Activated CD8-positive, alpha-beta T cell treated with anti-CD3 and anti-CD28 coated beads, Interleukin-2, amount 10 ng/mL, durations not matched to agents 7 days and 5 days (primary cell): ENCODE measurements around the gene CACNB4. TPM values are rescaled to one million over a fixed set of nuclear protein-coding genes. Genes with fewer than 3 reads are reported as not detected.

Experiments
- ATAC-seq: fragments of 150-1000 bp; cut with Tn5 transposase; one replicate; pipeline ENCODE4 v1.10.0; 2021; ENCODE audit warnings: moderate library complexity
- CTCF ChIA-PET: fragments of 350-600 bp; sonication (Branson Sonifier 250); formaldehyde crosslinking; loops from one replicate; lab custom pipeline; 2021; ENCODE audit warnings: antibody characterized with exemption; lab: Charles Lee
- POLR2A ChIA-PET: fragments of 350-600 bp; sonication (Branson Sonifier 250); formaldehyde crosslinking; loops from one replicate; lab custom pipeline; 2021; ENCODE audit warnings: antibody characterized with exemption; lab: Charles Lee
- DNase-seq: peaks from one replicate; pipeline ENCODE4 v3.0.0-alpha.2; 2020
- H3K27ac Mint-ChIP-seq: one replicate; pipeline ENCODE4 v1.8.0; 2021; ENCODE audit warnings: mild to moderate bottlenecking, mixed read lengths
- H3K27me3 Mint-ChIP-seq: one replicate; pipeline ENCODE4 v1.8.0; 2021; ENCODE audit warnings: low read depth, mixed read lengths
- H3K36me3 Mint-ChIP-seq: one replicate; pipeline ENCODE4 v1.8.0; 2021; ENCODE audit warnings: low read depth, mixed read lengths
- H3K4me1 Mint-ChIP-seq: one replicate; pipeline ENCODE4 v1.8.0; 2021; ENCODE audit warnings: low read depth, mixed read lengths
- H3K4me3 Mint-ChIP-seq: one replicate; pipeline ENCODE4 v1.8.0; 2021; ENCODE audit warnings: mild to moderate bottlenecking, mixed read lengths
- H3K9me3 Mint-ChIP-seq: one replicate; pipeline ENCODE4 v1.8.0; 2022; ENCODE audit warnings: mixed read lengths; ENCODE audit not compliant: insufficient read depth
- total RNA-seq, 2 experiments: library from RNA; stranded (reverse); gene quantifications; one replicate each; pipeline ENCODE4 v1.2.3, GENCODE V29; 2021

The CACNB4 gene
- total RNA-seq, 2 experiments from 2014 or later: 0.29 to 0.47 TPM

GRCh38 chr2:151816843-151817242, 282.0 kb downstream of the CACNB4 start:
- Mint-ChIP-seq H3K36me3 (peaks cover 41% of the 10 kb centered on the region), H3K9me3 (no peaks in the 10 kb centered on the region), H3K4me1 (peaks cover 14% of the 10 kb centered on the region), H3K27ac (no peak overlapping the region), H3K4me3 (no peak overlapping the region), H3K27me3 (no peaks in the 10 kb centered on the region)
- no peak for DNase-seq
- no peak for ATAC-seq
- POLR2A ChIA-PET: no interaction called here
- CTCF ChIA-PET: interaction anchor here (0.7 to 1.8 kb wide), 3 partner anchors 10 to 182 kb away, joined by 3 to 11 read pairs (median 4); no protein-coding TSS in a partner anchor

GRCh38 chr2:151815821-151816489, 282.9 kb downstream of the CACNB4 start:
- DNase-seq (no peak), ATAC-seq (no peak)
- H3K27ac Mint-ChIP-seq: no peak overlapping the region
- H3K4me1 Mint-ChIP-seq: peaks cover 9% of the 10 kb centered on the region
- peaks cover 41% of the 10 kb centered on the region for H3K36me3 Mint-ChIP-seq
- no peak overlapping the region for H3K4me3 Mint-ChIP-seq
- H3K9me3 Mint-ChIP-seq: no peaks in the 10 kb centered on the region
- ChIA-PET POLR2A (no interaction called here), CTCF (interaction anchor here (0.7 to 1.8 kb wide), 3 partner anchors 9 to 183 kb away, joined by 3 to 11 read pairs (median 4); no protein-coding TSS in a partner anchor)
- no peaks in the 10 kb centered on the region for H3K27me3 Mint-ChIP-seq

GRCh38 chr2:151810489-151810888, 288.4 kb downstream of the CACNB4 start:
- no peak for ATAC-seq
- ChIA-PET CTCF (interaction anchor here (1.0 kb wide), 1 partner anchor 10 kb away, joined by 3 read pairs; no protein-coding TSS in a partner anchor), POLR2A (no interaction called here)
- no peak for DNase-seq
- no peaks in the 10 kb centered on the region for H3K9me3 Mint-ChIP-seq
- H3K36me3 Mint-ChIP-seq: peaks cover 31% of the 10 kb centered on the region
- no peak overlapping the region for H3K27ac Mint-ChIP-seq
- peaks cover 2% of the 10 kb centered on the region for H3K4me1 Mint-ChIP-seq
- no peaks in the 10 kb centered on the region for H3K27me3 Mint-ChIP-seq
- no peak overlapping the region for H3K4me3 Mint-ChIP-seq

- Mint-ChIP-seq H3K9me3 (no peaks in the 10 kb centered on the region), H3K27me3 (no peaks in the 10 kb centered on the region), H3K4me1 (peaks cover 2% of the 10 kb centered on the region), H3K27ac (no peak overlapping the region), H3K36me3 (peaks cover 27% of the 10 kb centered on the region), H3K4me3 (no peak overlapping the region)
- DNase-seq: no peak
- no peak for ATAC-seq
- CTCF ChIA-PET: interaction anchor here (1.1 to 3.9 kb wide), 3 partner anchors 8 to 37 kb away, joined by 3 to 11 read pairs (median 4); no protein-coding TSS in a partner anchor
- POLR2A ChIA-PET: no interaction called here
Measured at GRCh38 chr2:151809073-151809383, 289.8 kb downstream of the CACNB4 start.

- Mint-ChIP-seq H3K4me1 (peaks cover 2% of the 10 kb centered on the region), H3K9me3 (no peaks in the 10 kb centered on the region), H3K27ac (no peak overlapping the region), H3K36me3 (peaks cover 25% of the 10 kb centered on the region), H3K27me3 (no peaks in the 10 kb centered on the region), H3K4me3 (no peak overlapping the region)
- ChIA-PET POLR2A (no interaction called here), CTCF (interaction anchor here (0.9 to 3.9 kb wide), 6 partner anchors 8 to 53 kb away, joined by 3 to 11 read pairs (median 3); no protein-coding TSS in a partner anchor)
- DNase-seq (no peak), ATAC-seq (no peak)
Measured at GRCh38 chr2:151808258-151809072, 290.4 kb downstream of the CACNB4 start.

GRCh38 chr2:151805961-151806360, 292.9 kb downstream of the CACNB4 start:
- H3K4me3 Mint-ChIP-seq: no peak overlapping the region
- DNase-seq: no peak
- peak; percentile 51 for ATAC-seq
- peaks cover 20% of the 10 kb centered on the region for H3K36me3 Mint-ChIP-seq
- H3K27ac Mint-ChIP-seq: no peak overlapping the region
- H3K4me1 Mint-ChIP-seq: peaks cover 2% of the 10 kb centered on the region
- CTCF ChIA-PET: interaction anchor here (1.0 to 3.9 kb wide), 5 partner anchors 11 to 219 kb away, joined by 3 to 11 read pairs (median 6); no protein-coding TSS in a partner anchor
- POLR2A ChIA-PET: no interaction called here
- H3K9me3 Mint-ChIP-seq: no peaks in the 10 kb centered on the region
- H3K27me3 Mint-ChIP-seq: no peaks in the 10 kb centered on the region

- Mint-ChIP-seq H3K27me3 (no peaks in the 10 kb centered on the region), H3K4me3 (no peak overlapping the region), H3K27ac (no peak overlapping the region)
Measured at GRCh38 chr2:151805343-151805742, 293.5 kb downstream of the CACNB4 start.

GRCh38 chr2:151803811-151804210, 295.0 kb downstream of the CACNB4 start:
- ATAC-seq: no peak
- no peaks in the 10 kb centered on the region for H3K27me3 Mint-ChIP-seq
- no peak for DNase-seq
- POLR2A ChIA-PET: no interaction called here
- H3K27ac Mint-ChIP-seq: no peak overlapping the region
- no peaks in the 10 kb centered on the region for H3K9me3 Mint-ChIP-seq
- H3K4me3 Mint-ChIP-seq: no peak overlapping the region
- peaks cover 1% of the 10 kb centered on the region for H3K4me1 Mint-ChIP-seq
- H3K36me3 Mint-ChIP-seq: peaks cover 21% of the 10 kb centered on the region
- CTCF ChIA-PET: interaction anchor here (1.3 kb wide), 1 partner anchor 222 kb away, joined by 3 read pairs; no protein-coding TSS in a partner anchor

More at GRCh38 chr2:151805343-151805742, 293.5 kb downstream of the CACNB4 start:
- no peak for ATAC-seq
- ChIA-PET POLR2A (no interaction called here), CTCF (interaction anchor here (1.7 to 3.9 kb wide), 2 partner anchors 11 to 21 kb away, joined by 8 to 11 read pairs; no protein-coding TSS in a partner anchor)
- DNase-seq: no peak
- Mint-ChIP-seq H3K4me1 (peaks cover 2% of the 10 kb centered on the region), H3K36me3 (peaks cover 19% of the 10 kb centered on the region), H3K9me3 (no peaks in the 10 kb centered on the region)

- no peak overlapping the region for H3K4me3 Mint-ChIP-seq
- no peaks in the 10 kb centered on the region for H3K9me3 Mint-ChIP-seq
- POLR2A ChIA-PET: no interaction called here
- no peak for DNase-seq
- CTCF ChIA-PET: no interaction called here
- ATAC-seq: no peak
- H3K27ac Mint-ChIP-seq: no peak overlapping the region
- H3K27me3 Mint-ChIP-seq: no peaks in the 10 kb centered on the region
- H3K36me3 Mint-ChIP-seq: peaks cover 21% of the 10 kb centered on the region
- H3K4me1 Mint-ChIP-seq: no peaks in the 10 kb centered on the region
Measured at GRCh38 chr2:151802315-151802714, 296.5 kb downstream of the CACNB4 start.

- DNase-seq: no peak
- no peaks in the 10 kb centered on the region for H3K9me3 Mint-ChIP-seq
- H3K36me3 Mint-ChIP-seq: peaks cover 30% of the 10 kb centered on the region
- ChIA-PET POLR2A (no interaction called here), CTCF (interaction anchor here (0.6 kb wide), 1 partner anchor 8 kb away, joined by 3 read pairs; no protein-coding TSS in a partner anchor)
- H3K4me1 Mint-ChIP-seq: no peaks in the 10 kb centered on the region
- no peak for ATAC-seq
- no peaks in the 10 kb centered on the region for H3K27me3 Mint-ChIP-seq
- H3K27ac Mint-ChIP-seq: no peak overlapping the region
- no peak overlapping the region for H3K4me3 Mint-ChIP-seq
Measured at GRCh38 chr2:151799886-151800292, 299.0 kb downstream of the CACNB4 start.

- H3K4me3 Mint-ChIP-seq: no peak overlapping the region
- H3K4me1 Mint-ChIP-seq: no peaks in the 10 kb centered on the region
- no peak for ATAC-seq
- peaks cover 29% of the 10 kb centered on the region for H3K36me3 Mint-ChIP-seq
- no peak for DNase-seq
- H3K27ac Mint-ChIP-seq: no peak overlapping the region
- ChIA-PET POLR2A (no interaction called here), CTCF (no interaction called here)
- H3K9me3 Mint-ChIP-seq: no peaks in the 10 kb centered on the region
- H3K27me3 Mint-ChIP-seq: no peaks in the 10 kb centered on the region
Measured at GRCh38 chr2:151796774-151797173, 302.1 kb downstream of the CACNB4 start.
